HCT116 (cell line): Measurements from ENCODE around the gene MYCN.

Source experiments
- EGR1 ChIP-seq: IDR thresholded peaks from 2 replicates; pipeline ENCODE4 v1.6.1; 2012; ENCODE audit warnings: low read depth
- POLR2A ChIP-seq: IDR thresholded peaks from 2 replicates; pipeline ENCODE4 v1.7.0; 2011; ENCODE audit warnings: borderline replicate concordance; ENCODE audit not compliant: insufficient read depth, insufficient read length; ENCODE audit errors: extremely low read depth
- POLR2AphosphoS5 ChIP-seq: IDR thresholded peaks from 2 replicates; pipeline ENCODE4 v1.6.1; 2011; ENCODE audit warnings: mild to moderate bottlenecking, low read depth, low read length, moderate library complexity
- RAD21 ChIP-seq: IDR thresholded peaks from 2 replicates; pipeline ENCODE4 v1.6.1; 2012; ENCODE audit warnings: low read depth, mild to moderate bottlenecking
- REST ChIP-seq: IDR thresholded peaks from 2 replicates; pipeline ENCODE4 v1.6.1; 2012; ENCODE audit warnings: low read depth
- ZBTB33 ChIP-seq: IDR thresholded peaks from 2 replicates; pipeline ENCODE4 v1.6.1; 2011; ENCODE audit warnings: mild to moderate bottlenecking, low read length, moderate library complexity; ENCODE audit not compliant: insufficient replicate concordance; ENCODE audit errors: extremely low read depth
- TF ChIP-seq, protein P1 (sequence below), 3 experiments: fragments of 200-600 bp in 1 of 3; sonication (generic) in 1 of 3; IDR thresholded peaks in 2 of 3; conservative IDR thresholded peaks in 1 of 3; 2 replicates each; pipeline ENCODE4 v1.5.1; 2012 to 2017; ENCODE audit warnings: low read depth in 2 of 3, low read length in 2 of 3, antibody characterized with exemption in 1 of 3, borderline replicate concordance in 1 of 3, control low read depth in 1 of 3, mild to moderate bottlenecking in 1 of 3, mixed read lengths in 1 of 3, mixed run types in 1 of 3, moderate library complexity in 1 of 3; ENCODE audit not compliant: insufficient read depth in 1 of 3
- TF ChIP-seq, protein P2 (sequence below): IDR thresholded peaks from 2 replicates; pipeline ENCODE4 v1.6.1; 2012

GRCh38 chr2:15925819-15926218 is 14.5 kb upstream of the MYCN start:
- TF ChIP-seq ZBTB33: no peak
- TF ChIP-seq POLR2A: no peak
- no peak for TF ChIP-seq RAD21
- TF ChIP-seq POLR2AphosphoS5: no peak
- TF ChIP-seq, protein P1, sequence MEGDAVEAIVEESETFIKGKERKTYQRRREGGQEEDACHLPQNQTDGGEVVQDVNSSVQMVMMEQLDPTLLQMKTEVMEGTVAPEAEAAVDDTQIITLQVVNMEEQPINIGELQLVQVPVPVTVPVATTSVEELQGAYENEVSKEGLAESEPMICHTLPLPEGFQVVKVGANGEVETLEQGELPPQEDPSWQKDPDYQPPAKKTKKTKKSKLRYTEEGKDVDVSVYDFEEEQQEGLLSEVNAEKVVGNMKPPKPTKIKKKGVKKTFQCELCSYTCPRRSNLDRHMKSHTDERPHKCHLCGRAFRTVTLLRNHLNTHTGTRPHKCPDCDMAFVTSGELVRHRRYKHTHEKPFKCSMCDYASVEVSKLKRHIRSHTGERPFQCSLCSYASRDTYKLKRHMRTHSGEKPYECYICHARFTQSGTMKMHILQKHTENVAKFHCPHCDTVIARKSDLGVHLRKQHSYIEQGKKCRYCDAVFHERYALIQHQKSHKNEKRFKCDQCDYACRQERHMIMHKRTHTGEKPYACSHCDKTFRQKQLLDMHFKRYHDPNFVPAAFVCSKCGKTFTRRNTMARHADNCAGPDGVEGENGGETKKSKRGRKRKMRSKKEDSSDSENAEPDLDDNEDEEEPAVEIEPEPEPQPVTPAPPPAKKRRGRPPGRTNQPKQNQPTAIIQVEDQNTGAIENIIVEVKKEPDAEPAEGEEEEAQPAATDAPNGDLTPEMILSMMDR (IDR thresholded peaks at IDR 0.05 in 2 of 3, conservative IDR thresholded peaks at IDR 0.05 in 1 of 3; ENCODE audit: borderline replicate concordance in 1 of 3, insufficient read depth in 1 of 3, low read depth in 2 of 3, low read length in 2 of 3): no peak
- no peak for TF ChIP-seq REST
- TF ChIP-seq EGR1: no peak
- TF ChIP-seq, protein P2, sequence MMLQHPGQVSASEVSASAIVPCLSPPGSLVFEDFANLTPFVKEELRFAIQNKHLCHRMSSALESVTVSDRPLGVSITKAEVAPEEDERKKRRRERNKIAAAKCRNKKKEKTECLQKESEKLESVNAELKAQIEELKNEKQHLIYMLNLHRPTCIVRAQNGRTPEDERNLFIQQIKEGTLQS: no peak
